Right lobe of liver (tissue), 6 donors: Measurements from ENCODE around the gene GRK1. TPM values are rescaled to one million over a fixed set of nuclear protein-coding genes. Genes with fewer than 3 reads are reported as not detected.

ENCODE experiments used
- ATAC-seq, 4 donors: fragments of 200-7000 bp; cut with Tn5 transposase; one replicate each; pipeline ENCODE4 v1.9.1; 2020; ENCODE audit warnings: mild to moderate bottlenecking in 4 of 4, moderate library complexity in 4 of 4
- DNase-seq, 3 donors: peaks; one replicate each; pipeline ENCODE4 v3.0.0-alpha.2; 2020
- H3K27ac ChIP-seq, 3 donors: fragments of 200-600 bp; one replicate each; pipeline ENCODE4 v1.8.0; 2022
- H3K27me3 ChIP-seq, 2 donors: fragments of 200-600 bp; one replicate each; pipeline ENCODE4 v1.8.0; 2022
- H3K36me3 ChIP-seq, 4 donors: fragments of 200-600 bp; sonication (generic) in 1 of 4; one replicate each; pipeline versions ENCODE4 v1.5.1 to v1.8.0; 2017 to 2022; ENCODE audit warnings: control low read depth in 1 of 4
- H3K4me1 ChIP-seq, 4 donors: fragments of 200-600 bp; sonication (generic) in 1 of 4; one replicate each; pipeline versions ENCODE4 v1.5.1 to v1.8.0; 2017 to 2022; ENCODE audit warnings: control low read depth in 1 of 4
- H3K4me3 ChIP-seq, 3 donors: fragments of 200-600 bp; one replicate each; pipeline ENCODE4 v1.8.0; 2022
- H3K9me3 ChIP-seq, 4 donors: fragments of 200-600 bp; sonication (generic) in 1 of 4; one replicate each; pipeline versions ENCODE4 v1.5.1 to v1.8.0; 2017 to 2022; ENCODE audit warnings: control low read depth in 1 of 4
- POLR2A ChIP-seq: fragments of 450-650 bp; IDR thresholded peaks from one replicate; pipeline ENCODE4 v1.6.1; 2017; ENCODE audit warnings: antibody characterized with exemption, mild to moderate bottlenecking
- WGBS: methylation state at CpG from one replicate; pipeline ENCODE4 v1.1.6; 2018; ENCODE audit warnings: low coverage, low lambda C conversion rate; ENCODE audit not compliant: insufficient coverage; ENCODE audit errors: missing lambda C conversion rate; 5-methylcytosine and 5-hydroxymethylcytosine counted together
- intact Hi-C, 2 donors: fragments of 100-400 bp; cut with DNase I; formaldehyde crosslinking; loops; one replicate each; pipeline versions ENCODE4 v1.11.2 to v1.14.1; 2022
- total RNA-seq, 6 experiments: library from RNA; depleted of rRNA in 2 of 6; stranded (reverse); fragments of >200 nt in 2 of 6; fragmentation: NEBNext Ultra II Directional in 3 of 6; extraction: Animal tissue kit (Norgen Biotek cat#: 25700) in 3 of 6; gene quantifications; one replicate each; pipeline versions ENCODE4 v1.1.0 to v1.2.4, GENCODE V29; 2016 to 2023
- TF ChIP-seq, protein P1 (sequence below), 4 donors: fragments of 200-600 bp in 3 of 4; fragments of 450-650 bp in 1 of 4; IDR thresholded peaks; one replicate each; pipeline versions ENCODE4 v1.5.1 to v1.8.0; 2016 to 2022; ENCODE audit warnings: antibody characterized with exemption in 4 of 4, mild to moderate bottlenecking in 2 of 4
- donor health status: DM: no; HTN: yes; CAD: no.
- donor health status: DM: no; HTN: no; CAD: no.
- donor health status: DM: no; HTN: no; CAD: no.
- donor health status: DM: no; HTN: yes; CAD: no.
- donor health status: DM: no; HTN: yes; CAD: no.

Gene GRK1
- total RNA-seq, 6 experiments from 2014 or later = not detected

- TF ChIP-seq, protein P1, sequence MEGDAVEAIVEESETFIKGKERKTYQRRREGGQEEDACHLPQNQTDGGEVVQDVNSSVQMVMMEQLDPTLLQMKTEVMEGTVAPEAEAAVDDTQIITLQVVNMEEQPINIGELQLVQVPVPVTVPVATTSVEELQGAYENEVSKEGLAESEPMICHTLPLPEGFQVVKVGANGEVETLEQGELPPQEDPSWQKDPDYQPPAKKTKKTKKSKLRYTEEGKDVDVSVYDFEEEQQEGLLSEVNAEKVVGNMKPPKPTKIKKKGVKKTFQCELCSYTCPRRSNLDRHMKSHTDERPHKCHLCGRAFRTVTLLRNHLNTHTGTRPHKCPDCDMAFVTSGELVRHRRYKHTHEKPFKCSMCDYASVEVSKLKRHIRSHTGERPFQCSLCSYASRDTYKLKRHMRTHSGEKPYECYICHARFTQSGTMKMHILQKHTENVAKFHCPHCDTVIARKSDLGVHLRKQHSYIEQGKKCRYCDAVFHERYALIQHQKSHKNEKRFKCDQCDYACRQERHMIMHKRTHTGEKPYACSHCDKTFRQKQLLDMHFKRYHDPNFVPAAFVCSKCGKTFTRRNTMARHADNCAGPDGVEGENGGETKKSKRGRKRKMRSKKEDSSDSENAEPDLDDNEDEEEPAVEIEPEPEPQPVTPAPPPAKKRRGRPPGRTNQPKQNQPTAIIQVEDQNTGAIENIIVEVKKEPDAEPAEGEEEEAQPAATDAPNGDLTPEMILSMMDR (IDR thresholded peaks at IDR 0.05) = no peak
- no peak for TF ChIP-seq POLR2A
- Histone ChIP-seq H3K27me3 (no peaks in the 10 kb centered on the region), H3K4me1 (no peaks in the 10 kb centered on the region), H3K27ac (no peak overlapping the region), H3K4me3 (no peak overlapping the region), H3K36me3 (no peaks in the 10 kb centered on the region), H3K9me3 (no peaks in the 10 kb centered on the region)
- intact Hi-C loops = no loop called here
- WGBS = 67% methylated on average over 12 of the region's 26 CpGs
- ATAC-seq (no peak), DNase-seq (peak in 1 of 3 donors; percentile 39)
Measured at GRCh38 chr13:113734099-113734825, 67.2 kb downstream of the GRK1 start.

DNA sequence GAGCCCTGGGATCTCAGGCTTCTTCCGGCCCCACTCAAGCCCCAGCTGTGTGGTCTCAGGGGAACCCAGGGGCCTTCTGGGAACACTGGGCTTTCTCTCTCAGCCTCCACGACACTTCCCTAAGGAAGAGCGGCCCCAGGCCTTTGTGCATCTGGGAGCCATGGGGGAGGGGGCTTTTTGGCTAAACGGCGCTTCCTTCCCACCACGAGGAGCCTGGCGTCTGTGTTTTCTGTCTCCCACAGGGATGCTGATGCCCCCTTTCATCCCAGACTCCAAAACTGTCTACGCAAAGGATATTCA, 67.8 kb downstream of the GRK1 start:
- no peaks in the 10 kb centered on the region for H3K27me3 ChIP-seq
- intact Hi-C loops = no loop called here
- no peak overlapping the region for H3K27ac ChIP-seq
- no peaks in the 10 kb centered on the region for H3K36me3 ChIP-seq
- 41% methylated on average over 3 of the region's 8 CpGs for whole genome bisulfite sequencing
- DNase-seq (no peak), ATAC-seq (no peak)
- no peak overlapping the region for H3K4me3 ChIP-seq
- no peak for TF ChIP-seq POLR2A
- TF ChIP-seq, protein P1 (IDR thresholded peaks at IDR 0.05) = no peak
- no peaks in the 10 kb centered on the region for H3K9me3 ChIP-seq
- H3K4me1 ChIP-seq = no peaks in the 10 kb centered on the region

- ATAC-seq = no peak
- 82% methylated on average over 6 of the region's 26 CpGs for WGBS
- TF ChIP-seq, protein P1 (IDR thresholded peaks at IDR 0.05) = no peak
- no peak for TF ChIP-seq POLR2A
Measured at GRCh38 chr13:113735194-113735593, 68.2 kb downstream of the GRK1 start.

GRCh38 chr13:113735750-113736149, 68.7 kb downstream of the GRK1 start:
- no CpG with 5 or more reads among the region's 14 CpGs for WGBS
- Histone ChIP-seq H3K9me3 (no peaks in the 10 kb centered on the region), H3K4me3 (no peak overlapping the region), H3K27me3 (no peaks in the 10 kb centered on the region), H3K36me3 (no peaks in the 10 kb centered on the region), H3K27ac (no peak overlapping the region), H3K4me1 (no peaks in the 10 kb centered on the region)
- TF ChIP-seq, protein P1 (IDR thresholded peaks at IDR 0.05) = no peak
- no peak for TF ChIP-seq POLR2A
- intact Hi-C loops = no loop called here
- ATAC-seq (peak in 1 of 4 donors; percentile 11), DNase-seq (peak in 1 of 3 donors; percentile 45)

More at GRCh38 chr13:113735194-113735593, 68.2 kb downstream of the GRK1 start:
- Histone ChIP-seq H3K36me3 (no peaks in the 10 kb centered on the region), H3K27me3 (no peaks in the 10 kb centered on the region), H3K4me3 (no peak overlapping the region), H3K4me1 (no peaks in the 10 kb centered on the region), H3K27ac (no peak overlapping the region), H3K9me3 (no peaks in the 10 kb centered on the region)
- intact Hi-C loops = no loop called here
- peak in 1 of 3 donors; percentile 46 for DNase-seq
